Activated gamma-delta T cell treated with anti-CD3 and anti-CD28 coated beads, Interleukin-2, amount 50 U/mL, for 16 hours (primary cell): ENCODE results near the gene LPCAT3.

Source experiments
- DNase-seq: peaks from one replicate; pipeline ENCODE4 v3.0.0-alpha.2; 2020; ENCODE audit warnings: low read depth

The LPCAT3 gene

GRCh38 chr12:6937481-6938352, 80.6 kb downstream of the LPCAT3 start:
- DNase-seq, result peak; percentile 88

GRCh38 chr12:6936636-6937480, 81.4 kb downstream of the LPCAT3 start:
- DNase-seq, result no peak

GRCh38 chr12:6936194-6936635, 82.1 kb downstream of the LPCAT3 start:
- no peak for DNase-seq

- no peak for DNase-seq
Measured at GRCh38 chr12:6935371-6936193, 82.7 kb downstream of the LPCAT3 start.

GRCh38 chr12:6934110-6934509, 84.2 kb downstream of the LPCAT3 start:
- DNase-seq, result no peak

- no peak for DNase-seq
Measured at GRCh38 chr12:6932766-6933165, 85.5 kb downstream of the LPCAT3 start.

GRCh38 chr12:6929466-6930452, 88.5 kb downstream of the LPCAT3 start:
- no peak for DNase-seq

- DNase-seq, result no peak
Measured at GRCh38 chr12:6928703-6929407, 89.4 kb downstream of the LPCAT3 start.

GRCh38 chr12:6928022-6928702, 90.1 kb downstream of the LPCAT3 start:
- no peak for DNase-seq

GRCh38 chr12:6927379-6928021, 90.8 kb downstream of the LPCAT3 start, which contains the start of gene ATN1:
ATN1 (plus strand) TSS chr12:6927959; CDS start chr12:6934002, 6,043 bp downstream.
- no peak for DNase-seq
